Right ventricle myocardium superior (tissue), 1 donor: ENCODE data around the gene CCNY. TPM values are rescaled to one million over a fixed set of nuclear protein-coding genes. Genes with fewer than 3 reads are reported as not detected.

ENCODE experiments used
- ATAC-seq: fragments of 200-7000 bp; cut with Tn5 transposase; one replicate; pipeline ENCODE4 v1.9.1; 2020; ENCODE audit warnings: mild to moderate bottlenecking; ENCODE audit not compliant: poor library complexity
- DNase-seq: peaks from one replicate; pipeline ENCODE4 v3.0.0-alpha.2; 2020
- intact Hi-C: fragments of 100-400 bp; cut with DNase I; formaldehyde crosslinking; loops from one replicate; pipeline ENCODE4 v1.11.2; 2022
- total RNA-seq: library from RNA; stranded (reverse); fragmentation: NEBNext Ultra II Directional; extraction: Animal tissue kit (Norgen Biotek cat#: 25700); gene quantifications from one replicate; pipeline ENCODE4 v1.2.1, GENCODE V29; 2021
- donor health status: DM: no; HTN: yes; CAD: no; lungs with severe emphysema.

The CCNY gene
- total RNA-seq, 1 donor from 2014 or later = 92.7 TPM

- intact Hi-C loops = no loop called here
- DNase-seq = no peak
- no peak for ATAC-seq
These were observed 237.5 kb downstream of the CCNY start for GRCh38 chr10:35573796-35574195.

GRCh38 chr10:35574924-35575352 is 238.6 kb downstream of the CCNY start:
- DNase-seq (no peak), ATAC-seq (no peak)
- intact Hi-C loops = no loop called here

GRCh38 chr10:35575640-35576039 is 239.3 kb downstream of the CCNY start:
- no peak for ATAC-seq
- no peak for DNase-seq
- intact Hi-C loops = no loop called here

GRCh38 chr10:35576730-35577129 is 240.4 kb downstream of the CCNY start:
- no peak for ATAC-seq
- no peak for DNase-seq
- intact Hi-C loops = no loop called here

- ATAC-seq (no peak), DNase-seq (no peak)
- intact Hi-C loops = no loop called here
These were observed 241.8 kb downstream of the CCNY start for GRCh38 chr10:35577926-35578617.

- ATAC-seq (no peak), DNase-seq (no peak)
- intact Hi-C loops = no loop called here
These were observed 242.3 kb downstream of the CCNY start for GRCh38 chr10:35578618-35578956.

GRCh38 chr10:35579116-35579515 is 242.8 kb downstream of the CCNY start:
- ATAC-seq (no peak), DNase-seq (no peak)
- intact Hi-C loops = no loop called here

GRCh38 chr10:35579726-35580422 is 243.6 kb downstream of the CCNY start:
- ATAC-seq = no peak
- intact Hi-C loops = no loop called here
- no peak for DNase-seq

GRCh38 chr10:35580423-35580770 is 244.1 kb downstream of the CCNY start:
- ATAC-seq (no peak), DNase-seq (no peak)
- intact Hi-C loops = no loop called here

- intact Hi-C loops = no loop called here
- no peak for ATAC-seq
- no peak for DNase-seq
These were observed 245.3 kb downstream of the CCNY start for GRCh38 chr10:35581655-35582054.

- DNase-seq = no peak
- ATAC-seq = no peak
- intact Hi-C loops = no loop called here
These were observed 248.6 kb downstream of the CCNY start for GRCh38 chr10:35584946-35585345.

- no peak for DNase-seq
- no peak for ATAC-seq
- intact Hi-C loops = no loop called here
These were observed 249.0 kb downstream of the CCNY start for GRCh38 chr10:35585356-35585755.

- intact Hi-C loops = no loop called here
- ATAC-seq (no peak), DNase-seq (no peak)
These were observed 249.7 kb downstream of the CCNY start for GRCh38 chr10:35585903-35586535.

GRCh38 chr10:35588836-35589235 is 252.5 kb downstream of the CCNY start:
- intact Hi-C loops = no loop called here
- DNase-seq = no peak

GRCh38 chr10:35592441-35592840 is 256.1 kb downstream of the CCNY start:
- ATAC-seq = no peak
- intact Hi-C loops = loop anchor here (10.0 kb wide), 1 partner anchor 358 kb away; no protein-coding TSS in a partner anchor

More at GRCh38 chr10:35588836-35589235, 252.5 kb downstream of the CCNY start:
- ATAC-seq = no peak

GRCh38 chr10:35594115-35595079 is 258.1 kb downstream of the CCNY start:
- ATAC-seq (no peak), DNase-seq (no peak)
- intact Hi-C loops = loop anchor here (10.0 kb wide), 1 partner anchor 360 kb away; no protein-coding TSS in a partner anchor

More at GRCh38 chr10:35592441-35592840, 256.1 kb downstream of the CCNY start:
- DNase-seq = no peak

- ATAC-seq (no peak), DNase-seq (no peak)
- intact Hi-C loops = loop anchor here (10.0 kb wide), 1 partner anchor 360 kb away; no protein-coding TSS in a partner anchor
These were observed 258.8 kb downstream of the CCNY start for GRCh38 chr10:35595106-35595505.

GRCh38 chr10:35598379-35598778 is 262.1 kb downstream of the CCNY start:
- intact Hi-C loops = loop anchor here (10.0 kb wide), 1 partner anchor 364 kb away; no protein-coding TSS in a partner anchor
- ATAC-seq = peak; percentile 51
- DNase-seq = no peak

- no peak for DNase-seq
- no peak for ATAC-seq
- intact Hi-C loops = no loop called here
These were observed 263.9 kb downstream of the CCNY start for GRCh38 chr10:35600193-35600592.
